ENCODE data around the gene SKIL.

SKIL gene

GRCh38 chr3:170440344-170440743 is 82.8 kb downstream of the SKIL start:
- no peak for TF ChIP-seq CTCF (IDR thresholded peaks at IDR 0.05; ENCODE audit: extremely low read depth, missing control alignments)
- no peak for DNase-seq (ENCODE audit: low spot score)

DNA sequence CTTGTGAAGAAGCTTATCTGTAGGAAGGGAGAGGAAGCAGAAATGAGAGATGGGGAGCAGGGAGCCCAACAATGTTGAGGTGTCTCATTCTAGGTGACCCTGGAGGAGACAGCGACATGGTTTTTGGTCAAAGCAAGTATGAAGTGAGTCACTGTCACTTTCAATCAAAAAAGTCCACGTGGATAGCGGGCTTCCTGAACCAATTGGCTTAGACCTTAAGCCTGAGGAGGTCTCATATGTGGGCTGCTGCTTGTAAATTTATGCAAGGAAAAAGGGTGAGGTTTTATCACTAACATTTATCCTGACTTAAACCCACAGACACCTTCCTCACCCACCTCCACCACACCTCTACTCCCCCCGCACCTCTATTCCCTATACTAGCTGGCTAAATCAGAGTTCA is 83.9 kb downstream of the SKIL start:
- TF ChIP-seq CTCF (IDR thresholded peaks at IDR 0.05; ENCODE audit: extremely low read depth, missing control alignments): no peak
- DNase-seq (ENCODE audit: low spot score): no peak

DNA sequence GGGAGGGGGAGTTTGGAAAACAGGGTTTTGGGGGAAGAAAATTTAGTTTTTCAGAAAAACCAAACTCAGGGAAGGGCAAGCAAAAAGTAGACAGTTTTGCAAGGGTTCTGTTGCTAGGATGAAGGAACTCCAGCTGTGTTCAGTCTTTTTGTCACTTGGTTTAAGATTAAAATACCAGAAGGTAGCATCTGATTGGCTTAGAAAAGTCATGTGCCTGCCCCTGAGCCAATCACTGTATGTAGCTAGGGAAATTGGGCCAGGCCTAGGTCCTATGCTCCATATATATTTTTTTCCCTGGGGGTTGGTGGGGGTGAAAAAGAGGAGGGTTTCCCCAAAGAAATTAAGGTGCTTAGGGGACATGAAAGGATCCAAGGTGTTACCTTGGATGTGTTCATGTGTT is 85.4 kb downstream of the SKIL start:
- TF ChIP-seq CTCF (IDR thresholded peaks at IDR 0.05; ENCODE audit: extremely low read depth, missing control alignments): no peak
- no peak for DNase-seq (ENCODE audit: low spot score)

- TF ChIP-seq CTCF (IDR thresholded peaks at IDR 0.05; ENCODE audit: extremely low read depth, missing control alignments): no peak
- no peak for DNase-seq (ENCODE audit: low spot score)
These were observed 85.9 kb downstream of the SKIL start for GRCh38 chr3:170443457-170443856.

All from GM20000 (cell line).